ENCODE results near the gene DNAH1.

Gene DNAH1

DNA sequence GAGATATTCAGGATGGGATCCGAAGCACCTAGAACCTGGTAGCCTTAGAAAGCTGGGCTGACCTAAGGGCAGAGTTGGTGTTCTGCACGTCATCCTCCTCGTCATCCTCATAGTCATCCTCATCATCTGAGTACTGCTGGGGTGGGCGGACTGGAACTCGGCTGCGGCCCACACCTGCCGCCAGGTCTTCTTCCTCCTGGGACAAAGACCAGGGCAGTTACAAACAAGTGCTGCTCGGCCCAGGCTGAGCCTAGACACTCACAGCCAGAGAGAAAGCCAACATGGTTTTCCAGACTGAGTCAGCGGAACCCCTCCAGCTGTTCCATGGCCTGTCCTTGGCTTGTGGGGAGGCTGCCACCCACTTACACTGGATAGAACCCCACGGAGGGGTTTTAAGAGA, 88.3 kb downstream of the DNAH1 start:
- DNase-seq (ENCODE audit: low read depth) = no peak

DNA sequence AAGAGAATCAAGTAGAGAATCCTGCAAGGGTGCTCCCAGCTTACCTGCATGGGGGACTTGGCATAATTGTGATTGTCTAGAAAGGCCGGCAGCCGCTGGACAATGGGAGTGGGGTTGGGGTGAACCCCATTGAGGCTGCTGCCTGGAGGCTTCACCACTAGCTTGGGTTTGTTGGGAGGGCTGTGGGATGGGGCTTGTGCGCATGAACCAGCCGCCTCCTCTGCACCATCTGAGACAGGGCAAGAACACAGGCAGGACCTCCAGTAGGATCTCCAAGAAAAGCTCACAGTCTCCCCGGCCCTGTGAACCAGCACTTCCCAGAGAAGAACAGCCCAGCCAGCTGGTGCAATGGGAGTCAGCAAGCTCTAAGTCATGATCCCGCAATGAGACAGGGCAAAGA, 88.9 kb downstream of the DNAH1 start:
- no peak for DNase-seq (ENCODE audit: low read depth)

DNA sequence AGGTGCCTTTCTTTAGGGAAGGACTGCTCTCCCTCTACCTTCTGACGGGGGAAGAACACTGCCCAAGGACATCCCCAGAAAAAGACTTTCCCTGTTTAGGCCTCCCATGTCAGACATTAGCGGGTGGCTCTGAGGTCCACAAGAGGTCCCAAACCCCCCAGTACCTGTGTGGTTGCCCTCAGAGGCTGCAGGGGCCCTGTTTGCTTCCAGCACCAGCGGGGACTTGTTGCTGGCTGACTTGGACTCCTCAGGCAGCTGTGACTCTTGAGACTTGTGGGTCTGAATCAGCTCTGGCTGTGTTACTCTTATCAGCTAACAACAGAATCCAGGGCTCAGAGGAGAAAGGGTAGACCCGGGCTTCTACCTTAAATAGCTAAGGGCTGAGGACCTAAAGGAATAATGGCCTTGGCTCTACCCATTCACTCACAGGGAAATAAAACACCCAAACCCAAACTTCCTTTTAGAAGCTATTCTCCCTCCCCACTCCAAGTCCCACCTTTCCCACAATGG, 89.5 kb downstream of the DNAH1 start:
- no peak for DNase-seq (ENCODE audit: low read depth)

- no peak for DNase-seq (ENCODE audit: low read depth)
Observed at GRCh38 chr3:52406231-52406661, 90.1 kb downstream of the DNAH1 start.

GRCh38 chr3:52406791-52407510, 90.8 kb downstream of the DNAH1 start:
- no peak for DNase-seq (ENCODE audit: low read depth)

DNA sequence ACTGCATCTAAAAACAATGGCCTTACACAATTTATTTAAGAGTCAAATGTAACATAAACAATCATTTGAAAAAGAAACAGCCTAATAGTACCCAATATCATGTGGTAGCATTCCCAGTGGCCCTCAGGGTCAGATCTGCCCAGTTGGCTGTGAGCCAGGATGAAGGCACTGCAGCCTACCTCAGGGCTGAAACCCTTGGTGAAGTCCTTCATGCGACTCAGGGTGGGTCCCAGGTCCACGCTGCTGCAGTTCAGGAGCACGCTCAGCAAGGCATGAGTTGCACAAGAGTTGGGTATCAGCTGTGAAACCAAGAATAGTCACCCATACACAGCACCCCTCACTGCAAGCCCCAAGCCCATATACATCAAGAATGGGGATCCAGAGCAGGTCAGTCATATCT, 91.7 kb downstream of the DNAH1 start:
- DNase-seq (ENCODE audit: low read depth) = no peak

DNA sequence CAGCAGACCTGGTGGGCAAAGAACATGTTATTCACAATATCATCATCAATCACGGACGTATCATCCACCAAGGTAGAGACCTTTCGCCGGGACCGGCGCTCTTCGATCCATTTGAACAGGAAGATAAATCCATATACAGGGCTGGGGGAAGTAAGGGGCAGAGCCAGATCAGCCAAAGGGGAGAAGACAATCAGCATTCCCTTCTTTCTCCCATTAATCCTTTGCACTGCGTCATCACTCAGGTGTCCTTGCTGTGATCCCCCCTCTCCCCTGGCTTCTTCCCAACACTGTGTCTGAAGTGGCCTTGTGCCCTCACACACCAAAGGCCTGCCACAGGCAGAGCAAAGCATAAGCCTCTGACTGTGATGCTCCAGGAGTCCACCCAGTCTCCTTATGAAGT, 92.3 kb downstream of the DNAH1 start:
- no peak for DNase-seq (ENCODE audit: low read depth)

GRCh38 chr3:52415800-52416199, 99.7 kb downstream of the DNAH1 start:
- no peak for DNase-seq (ENCODE audit: low read depth)

GRCh38 chr3:52420388-52420787, 104.3 kb downstream of the DNAH1 start:
- no peak for DNase-seq (ENCODE audit: low read depth)

GRCh38 chr3:52422669-52423068, 106.5 kb downstream of the DNAH1 start:
- DNase-seq (ENCODE audit: low read depth) = no peak

GRCh38 chr3:52423173-52423572, 107.1 kb downstream of the DNAH1 start:
- no peak for DNase-seq (ENCODE audit: low read depth)

- no peak for DNase-seq (ENCODE audit: low read depth)
Observed at GRCh38 chr3:52428151-52429005, 112.3 kb downstream of the DNAH1 start.

- DNase-seq (ENCODE audit: low read depth) = no peak
Observed at GRCh38 chr3:52429031-52429430, 112.9 kb downstream of the DNAH1 start.

DNA sequence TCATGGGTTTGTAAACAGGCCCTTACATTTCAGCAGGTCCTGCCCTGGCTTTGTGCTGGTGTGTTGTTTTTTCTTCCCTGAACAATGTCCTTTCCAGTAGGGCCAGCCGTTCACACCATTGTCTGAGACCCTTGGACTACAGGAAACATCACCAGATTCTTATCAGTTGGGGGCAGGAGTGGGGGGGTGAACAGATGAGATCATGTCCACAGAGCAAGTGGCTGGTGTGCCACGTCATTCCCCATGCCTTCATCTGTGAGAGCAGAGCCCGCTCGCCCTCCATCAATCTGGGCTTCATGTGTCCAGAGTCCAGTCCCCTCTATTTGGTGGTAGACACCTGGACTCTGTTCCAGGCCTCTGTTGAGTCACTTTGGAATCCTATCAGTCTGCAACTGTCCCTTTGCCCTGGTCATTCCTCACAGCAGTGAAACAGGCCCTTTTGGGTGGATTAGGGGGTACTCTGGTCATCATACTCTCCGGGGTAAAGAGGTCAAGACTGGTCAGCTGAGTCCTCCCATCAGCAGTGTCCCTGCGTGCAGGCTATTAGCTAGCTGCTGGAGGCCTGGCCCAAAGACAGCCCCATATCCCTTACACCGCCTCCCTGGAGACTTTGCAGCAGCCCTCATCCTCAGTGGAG, 113.8 kb downstream of the DNAH1 start:
- DNase-seq (ENCODE audit: low read depth) = no peak

- DNase-seq (ENCODE audit: low read depth) = no peak
Observed at GRCh38 chr3:52430416-52430810, 114.3 kb downstream of the DNAH1 start.

- no peak for DNase-seq (ENCODE audit: low read depth)
Observed at GRCh38 chr3:52431459-52432223, 115.5 kb downstream of the DNAH1 start.

DNA sequence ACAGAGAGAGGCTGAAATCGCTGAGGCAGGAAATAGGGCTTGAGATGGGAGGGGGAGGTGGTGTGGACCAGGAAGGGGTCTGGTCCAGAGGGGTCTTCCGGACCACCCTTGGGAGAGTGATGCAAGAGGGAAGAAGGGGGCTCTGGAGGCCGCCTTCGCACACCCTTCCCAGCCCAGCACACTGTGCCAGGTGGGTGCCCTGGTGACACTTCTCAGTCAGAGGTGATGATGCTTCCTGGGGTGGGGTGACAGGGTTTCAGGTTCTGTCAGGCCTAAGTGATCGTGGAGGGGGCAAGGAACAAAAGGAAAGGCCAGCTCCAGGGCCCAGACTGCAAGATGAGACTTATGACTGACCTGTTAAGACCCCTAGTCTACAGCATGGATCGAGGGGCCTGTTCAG, 116.1 kb downstream of the DNAH1 start:
- no peak for DNase-seq (ENCODE audit: low read depth)

- DNase-seq (ENCODE audit: low read depth) = no peak
Observed at GRCh38 chr3:52432691-52433141, 116.6 kb downstream of the DNAH1 start.

- no peak for DNase-seq (ENCODE audit: low read depth)
Observed at GRCh38 chr3:52433328-52433995, 117.3 kb downstream of the DNAH1 start.

DNA sequence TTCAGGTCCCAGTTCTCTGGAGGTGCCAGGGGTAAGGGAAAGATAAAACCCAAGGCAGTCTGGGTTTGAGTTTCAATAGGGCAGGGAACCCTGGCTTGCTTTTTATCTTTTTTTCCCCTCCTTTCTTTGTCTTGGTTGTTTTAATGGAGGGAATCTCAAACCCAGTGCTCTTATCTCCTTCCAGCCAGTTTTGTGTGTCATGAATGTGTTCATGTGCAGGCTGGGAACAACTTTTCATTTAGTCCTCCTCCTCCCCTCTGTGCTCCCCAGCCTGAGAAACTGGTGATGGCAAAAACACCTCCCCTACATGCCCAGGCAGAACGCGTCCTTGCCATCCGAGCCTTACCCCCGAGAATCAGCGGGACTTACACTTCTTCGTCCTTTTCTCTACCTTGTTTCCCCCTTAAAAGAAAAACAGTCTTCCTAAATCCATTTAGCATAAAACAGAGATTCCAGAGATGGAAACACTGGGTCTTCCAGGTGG, 117.9 kb downstream of the DNAH1 start:
- no peak for DNase-seq (ENCODE audit: low read depth)

DNA sequence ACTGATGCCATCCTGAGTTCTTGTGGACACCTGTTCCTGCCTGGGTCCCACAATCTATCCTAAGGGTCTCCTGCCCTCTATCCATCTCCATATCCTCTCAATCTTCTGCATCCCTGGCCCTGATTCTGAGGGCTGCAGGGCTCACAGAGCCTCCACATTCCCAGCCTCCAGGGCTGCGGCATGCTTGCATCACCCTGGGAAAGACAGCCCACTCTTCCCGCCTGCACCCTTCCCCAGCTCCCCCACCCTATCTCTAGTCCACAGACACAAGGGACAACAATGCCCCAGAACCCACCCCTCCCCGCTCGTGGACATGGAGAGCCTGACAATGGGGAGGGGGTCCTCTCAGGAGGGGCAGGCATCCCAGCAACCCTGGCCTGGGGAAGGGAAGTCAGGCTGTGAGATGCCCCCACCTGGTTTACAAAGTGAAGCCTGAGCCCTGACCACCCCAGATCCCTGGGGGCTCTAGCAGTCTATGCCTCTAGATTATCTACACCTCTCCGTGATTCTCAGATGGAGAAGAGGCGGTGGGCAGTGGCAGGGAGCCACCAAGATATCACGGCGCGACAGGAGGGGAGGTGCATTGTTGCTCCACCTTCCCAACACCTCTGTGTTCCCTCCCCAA, 118.5 kb downstream of the DNAH1 start:
- DNase-seq (ENCODE audit: low read depth) = no peak
